KMS-11 (cell line): Measurements from ENCODE around the gene C9orf50.
"Not testable (repeated sequence)": the region's sequence is repeated elsewhere in the genome, so short reads cannot be mapped to it uniquely, and the experiment has no call there.

Experiments used
- H2AFZ ChIP-seq: fragments of 200-600 bp; sonication (generic); 2 replicates; pipeline ENCODE4 v1.6.1; 2016; ENCODE audit warnings: antibody characterized with exemption, mixed run types, low read depth
- H3K27ac ChIP-seq: fragments of 200-600 bp; sonication (generic); 2 replicates; pipeline ENCODE4 v1.6.1; 2016; ENCODE audit warnings: mild to moderate bottlenecking, mixed run types
- H3K27me3 ChIP-seq: fragments of 200-600 bp; sonication (generic); 2 replicates; pipeline ENCODE4 v1.6.1; 2017; ENCODE audit warnings: mild to moderate bottlenecking, low read depth, mixed run types, moderate library complexity; ENCODE audit not compliant: insufficient read depth
- H3K36me3 ChIP-seq: fragments of 200-600 bp; sonication (generic); 2 replicates; pipeline ENCODE4 v1.6.1; 2017; ENCODE audit warnings: mild to moderate bottlenecking, mixed run types; ENCODE audit not compliant: insufficient read depth
- H3K4me1 ChIP-seq: fragments of 200-600 bp; sonication (generic); 2 replicates; pipeline ENCODE4 v1.6.1; 2016; ENCODE audit warnings: mild to moderate bottlenecking, low read depth, mixed run types; ENCODE audit not compliant: poor library complexity, severe bottlenecking
- H3K4me2 ChIP-seq: fragments of 200-600 bp; sonication (generic); 2 replicates; pipeline ENCODE4 v1.7.0; 2016; ENCODE audit warnings: mild to moderate bottlenecking, mixed run types
- H3K4me3 ChIP-seq: fragments of 200-600 bp; sonication (generic); IDR thresholded peaks from 2 replicates; pipeline ENCODE4 v1.6.1; 2017; ENCODE audit warnings: low read depth, low read length, mixed read lengths; ENCODE audit not compliant: insufficient read depth
- H3K79me2 ChIP-seq: fragments of 200-600 bp; sonication (generic); 2 replicates; pipeline ENCODE4 v1.6.1; 2016; ENCODE audit warnings: low read depth, mixed run types; ENCODE audit not compliant: insufficient read depth
- H3K9ac ChIP-seq: fragments of 200-600 bp; sonication (generic); 2 replicates; pipeline ENCODE4 v1.6.1; 2016; ENCODE audit warnings: mild to moderate bottlenecking, mixed run types
- H4K20me1 ChIP-seq: fragments of 200-600 bp; sonication (generic); 2 replicates; pipeline ENCODE4 v1.6.1; 2016; ENCODE audit warnings: mild to moderate bottlenecking, mixed run types; ENCODE audit not compliant: insufficient read depth
- TF ChIP-seq, protein P1 (sequence below): fragments of 200-600 bp; sonication (generic); conservative IDR thresholded peaks from 2 replicates; pipeline ENCODE4 v1.6.1; 2017; ENCODE audit warnings: low read depth, mild to moderate bottlenecking, antibody characterized with exemption, low read length, moderate library complexity, mixed read lengths

C9orf50 gene

DNA sequence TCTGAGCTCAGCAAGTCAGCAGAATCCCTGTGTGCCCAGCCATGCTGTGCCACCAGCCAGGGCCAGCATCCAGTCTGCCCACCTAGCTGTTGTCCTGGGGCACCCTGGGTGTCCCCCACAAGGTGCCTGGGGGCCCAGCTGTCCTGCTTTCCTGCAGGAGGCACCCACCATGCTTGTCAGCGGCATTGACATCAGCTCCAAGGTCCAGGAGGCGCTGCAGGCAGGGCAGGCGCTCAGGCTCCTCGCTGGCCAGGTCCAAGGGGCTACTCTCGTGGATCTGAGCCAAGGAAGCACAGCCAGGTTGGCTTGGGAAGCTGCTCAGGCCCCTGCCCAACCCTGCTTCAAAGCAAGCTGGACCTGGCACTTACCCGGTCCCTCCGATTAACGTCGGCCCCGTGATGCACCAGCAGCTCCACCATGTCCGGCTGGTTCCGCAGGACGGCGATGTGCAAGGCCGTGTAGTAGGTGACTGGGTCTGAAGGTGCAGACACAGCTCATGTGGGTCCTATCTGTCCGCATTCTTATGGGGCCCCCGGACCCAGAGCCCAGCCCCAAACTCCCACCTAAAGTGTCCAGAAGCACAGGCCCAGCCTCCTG, 18.2 kb upstream of the C9orf50 start:
- Histone ChIP-seq H3K27me3 (no peaks in the 10 kb centered on the region; the same call in 1 of the 2 replicates), H2AFZ (no peak overlapping the region), H3K27ac (no peak overlapping the region), H4K20me1 (no peaks in the 10 kb centered on the region), H3K36me3 (no peaks in the 10 kb centered on the region), H3K4me1 (no peaks in the 10 kb centered on the region), H3K4me2 (no peak overlapping the region), H3K9ac (no peak overlapping the region), H3K4me3 (no peak overlapping the region), H3K79me2 (peaks cover 18% of the 10 kb centered on the region; the same call in 1 of the 2 replicates)
- TF ChIP-seq, protein P1, sequence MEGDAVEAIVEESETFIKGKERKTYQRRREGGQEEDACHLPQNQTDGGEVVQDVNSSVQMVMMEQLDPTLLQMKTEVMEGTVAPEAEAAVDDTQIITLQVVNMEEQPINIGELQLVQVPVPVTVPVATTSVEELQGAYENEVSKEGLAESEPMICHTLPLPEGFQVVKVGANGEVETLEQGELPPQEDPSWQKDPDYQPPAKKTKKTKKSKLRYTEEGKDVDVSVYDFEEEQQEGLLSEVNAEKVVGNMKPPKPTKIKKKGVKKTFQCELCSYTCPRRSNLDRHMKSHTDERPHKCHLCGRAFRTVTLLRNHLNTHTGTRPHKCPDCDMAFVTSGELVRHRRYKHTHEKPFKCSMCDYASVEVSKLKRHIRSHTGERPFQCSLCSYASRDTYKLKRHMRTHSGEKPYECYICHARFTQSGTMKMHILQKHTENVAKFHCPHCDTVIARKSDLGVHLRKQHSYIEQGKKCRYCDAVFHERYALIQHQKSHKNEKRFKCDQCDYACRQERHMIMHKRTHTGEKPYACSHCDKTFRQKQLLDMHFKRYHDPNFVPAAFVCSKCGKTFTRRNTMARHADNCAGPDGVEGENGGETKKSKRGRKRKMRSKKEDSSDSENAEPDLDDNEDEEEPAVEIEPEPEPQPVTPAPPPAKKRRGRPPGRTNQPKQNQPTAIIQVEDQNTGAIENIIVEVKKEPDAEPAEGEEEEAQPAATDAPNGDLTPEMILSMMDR: no peak

DNA sequence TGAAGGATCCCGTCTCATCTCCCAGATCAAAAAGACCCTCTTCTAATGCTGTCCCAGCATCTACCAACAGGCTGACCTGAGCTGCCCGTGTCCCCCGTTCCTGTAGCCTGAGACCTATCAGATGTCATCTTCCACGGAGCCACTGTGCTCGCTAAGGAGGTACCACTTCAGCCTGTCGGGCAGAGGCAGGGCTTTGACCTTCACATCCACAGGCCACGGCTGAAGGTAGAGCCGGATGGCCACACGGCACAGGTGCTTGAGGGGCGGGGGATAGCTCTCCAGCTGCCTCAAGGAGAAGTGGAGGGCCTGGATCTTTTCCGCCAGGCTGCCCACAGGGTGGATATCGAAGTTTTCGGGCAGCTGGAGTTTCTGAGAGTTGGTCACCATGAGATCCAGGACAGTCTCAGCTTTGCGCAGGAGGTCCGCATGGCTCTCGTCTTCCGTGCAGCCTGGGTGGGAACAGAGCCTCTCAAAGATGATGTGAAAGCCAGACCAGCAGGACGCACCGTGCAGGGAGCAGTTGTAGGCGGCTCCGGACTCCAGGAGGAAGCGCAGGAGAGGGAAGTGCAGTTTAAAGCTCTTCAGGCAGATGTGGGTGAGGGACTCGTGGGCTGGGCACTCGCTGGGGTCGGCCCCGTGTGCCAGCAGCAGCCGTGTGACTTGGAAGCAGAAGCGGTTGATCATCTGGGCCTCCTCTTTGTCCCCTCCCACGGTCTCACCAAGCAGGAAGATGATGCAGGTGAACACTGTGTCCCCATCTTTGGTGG, 17.0 kb upstream of the C9orf50 start:
- H3K27ac ChIP-seq: no peak overlapping the region
- H3K4me3 ChIP-seq: no peak overlapping the region
- H3K27me3 ChIP-seq: no peaks in the 10 kb centered on the region
- H3K9ac ChIP-seq: no peak overlapping the region
- H3K4me2 ChIP-seq: no peak overlapping the region
- TF ChIP-seq, protein P1: no peak
- H3K79me2 ChIP-seq: peaks cover 27% of the 10 kb centered on the region; the same call in 1 of the 2 replicates
- H3K4me1 ChIP-seq: no peaks in the 10 kb centered on the region
- H4K20me1 ChIP-seq: no peaks in the 10 kb centered on the region
- H3K36me3 ChIP-seq: no peaks in the 10 kb centered on the region
- no peak overlapping the region for H2AFZ ChIP-seq

DNA sequence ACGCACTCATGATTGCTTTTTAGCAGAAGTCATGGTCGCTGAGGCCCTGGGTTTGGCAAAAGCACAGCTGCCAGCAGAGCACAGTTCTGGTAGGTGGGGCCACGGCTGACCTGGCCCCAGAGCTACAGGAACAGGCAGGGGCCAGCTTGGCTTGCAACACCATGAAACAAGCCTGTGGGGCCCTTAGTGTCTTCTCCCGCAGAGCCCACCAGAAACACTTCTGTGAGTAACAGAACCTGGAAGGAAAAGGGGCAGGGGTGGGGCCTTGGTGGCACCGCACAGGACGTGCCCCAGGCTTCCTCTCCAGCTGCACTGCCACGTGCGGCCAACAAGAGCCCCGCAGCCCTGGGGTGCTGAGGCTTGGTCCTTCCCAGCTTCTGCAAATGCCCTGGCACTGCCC, 16.2 kb upstream of the C9orf50 start:
- H3K4me1 ChIP-seq: no peaks in the 10 kb centered on the region
- no peak overlapping the region for H2AFZ ChIP-seq
- H3K79me2 ChIP-seq: peaks cover 35% of the 10 kb centered on the region; the same call in 1 of the 2 replicates
- no peak overlapping the region for H3K9ac ChIP-seq
- H3K4me3 ChIP-seq: no peak overlapping the region
- no peaks in the 10 kb centered on the region for H4K20me1 ChIP-seq
- H3K36me3 ChIP-seq: peaks cover 2% of the 10 kb centered on the region; the same call in 1 of the 2 replicates
- no peak overlapping the region for H3K27ac ChIP-seq
- no peaks in the 10 kb centered on the region for H3K27me3 ChIP-seq
- no peak overlapping the region for H3K4me2 ChIP-seq
- TF ChIP-seq, protein P1: no peak

DNA sequence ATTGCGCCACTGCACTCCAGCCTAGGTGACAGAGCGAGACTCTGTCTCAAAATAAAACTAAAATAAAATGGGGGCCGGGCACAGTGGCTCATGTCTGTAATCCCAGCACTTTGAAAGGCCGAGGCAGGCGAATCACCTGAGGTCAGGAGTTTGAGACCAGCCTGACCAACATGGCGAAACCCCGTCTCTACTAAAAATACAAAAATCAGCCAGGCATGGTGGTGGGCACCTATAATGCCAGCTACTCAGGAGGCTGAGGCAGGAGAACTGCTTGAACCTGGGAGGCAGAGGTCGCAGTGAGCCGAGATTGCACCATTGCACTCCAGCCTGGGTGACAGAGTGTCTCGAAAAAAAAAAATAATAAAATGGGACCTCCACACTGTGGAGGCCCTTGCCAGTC, 15.4 kb upstream of the C9orf50 start:
- H3K4me2 ChIP-seq, H3K4me3 ChIP-seq, H3K27ac ChIP-seq, H2AFZ ChIP-seq, H3K27me3 ChIP-seq, H3K4me1 ChIP-seq, H3K9ac ChIP-seq, H4K20me1 ChIP-seq, H3K36me3 ChIP-seq: not testable (repeated sequence)
- H3K79me2 ChIP-seq: peaks cover 42% of the 10 kb centered on the region; the same call in 1 of the 2 replicates
